Gastrocnemius medialis (tissue), 4 donors: Measurements from ENCODE around the gene SLC25A1. TPM values are rescaled to one million over a fixed set of nuclear protein-coding genes. Genes with fewer than 3 reads are reported as not detected.
"Not testable (repeated sequence)": the region's sequence is repeated elsewhere in the genome, so short reads cannot be mapped to it uniquely, and the experiment has no call there.

Experiments used
- ATAC-seq, 2 donors: fragments of 150-250 bp; one replicate each; pipeline ENCODE4 v1.9.1; 2016
- DNase-seq, 2 donors: peaks; one replicate each; pipeline ENCODE4 v3.0.0-alpha.2; 2019
- H3K27ac ChIP-seq, 4 donors: fragments of 200-600 bp; sonication (generic); 1 replicate in 1 of 4; 2 replicates in 3 of 4; pipeline ENCODE4 v1.5.1; 2016 to 2018; ENCODE audit warnings: mild to moderate bottlenecking in 2 of 4, moderate library complexity in 1 of 4
- H3K27me3 ChIP-seq, 3 donors: fragments of 200-600 bp; sonication (generic) in 2 of 3; 1 replicate in 1 of 3; 2 replicates in 2 of 3; pipeline versions ENCODE4 v1.5.1 to v1.6.0; 2016 to 2019; ENCODE audit warnings: mild to moderate bottlenecking in 1 of 3, moderate library complexity in 1 of 3
- H3K36me3 ChIP-seq, 2 donors: fragments of 200-600 bp; sonication (generic) in 1 of 2; one replicate each; pipeline ENCODE4 v1.5.1; 2017 to 2018
- H3K4me1 ChIP-seq, 2 donors: fragments of 200-600 bp; sonication (generic) in 1 of 2; one replicate each; pipeline ENCODE4 v1.5.1; 2016 to 2017; ENCODE audit warnings: mild to moderate bottlenecking in 2 of 2
- H3K4me3 ChIP-seq, 4 donors: fragments of 200-600 bp; sonication (generic) in 3 of 4; 1 replicate in 1 of 4; 2 replicates in 3 of 4; pipeline ENCODE4 v1.5.1; 2016 to 2019; ENCODE audit warnings: mild to moderate bottlenecking in 2 of 4
- H3K9me3 ChIP-seq, 3 donors: fragments of 200-600 bp; sonication (generic) in 2 of 3; 1 replicate in 1 of 3; 2 replicates in 2 of 3; pipeline ENCODE4 v1.5.1; 2016 to 2019
- POLR2A ChIP-seq, 2 donors: fragments of 450-650 bp; IDR thresholded peaks; one replicate each; pipeline ENCODE4 v1.6.1; 2017; ENCODE audit warnings: antibody characterized with exemption in 2 of 2, mild to moderate bottlenecking in 2 of 2, moderate library complexity in 2 of 2
- in situ Hi-C, 4 donors: fragments of 200-750 bp; cut with MboI; loops; one replicate each; pipeline versions ENCODE4 v1.15.0 to v1.8.0; 2017; ENCODE audit warnings: low sequenced_read_pairs in 4 of 4
- intact Hi-C: fragments of 100-400 bp; cut with DNase I; formaldehyde crosslinking; loops from one replicate; pipeline ENCODE4 v1.15.1; 2023; ENCODE audit warnings: low total_unique reads
- total RNA-seq, 4 donors: library from RNA; depleted of rRNA; stranded (reverse); fragments of >200 nt; gene quantifications; one replicate each; pipeline versions ENCODE4 v1.1.0 to v1.2.3, GENCODE V29; 2016
- TF ChIP-seq, protein P1 (sequence below), 5 experiments: fragments of 450-650 bp in 3 of 5; fragments of 200-600 bp in 2 of 5; sonication (generic) in 2 of 5; IDR thresholded peaks in 4 of 5; conservative IDR thresholded peaks in 1 of 5; 1 replicate in 4 of 5; 2 replicates in 1 of 5; pipeline ENCODE4 v1.5.1; 2016 to 2019; ENCODE audit warnings: antibody characterized with exemption in 5 of 5, mild to moderate bottlenecking in 3 of 5, moderate library complexity in 3 of 5

SLC25A1 gene
- total RNA-seq, 4 donors from 2014 or later, result 10.5 to 16.6 (median 13.5) TPM

DNA sequence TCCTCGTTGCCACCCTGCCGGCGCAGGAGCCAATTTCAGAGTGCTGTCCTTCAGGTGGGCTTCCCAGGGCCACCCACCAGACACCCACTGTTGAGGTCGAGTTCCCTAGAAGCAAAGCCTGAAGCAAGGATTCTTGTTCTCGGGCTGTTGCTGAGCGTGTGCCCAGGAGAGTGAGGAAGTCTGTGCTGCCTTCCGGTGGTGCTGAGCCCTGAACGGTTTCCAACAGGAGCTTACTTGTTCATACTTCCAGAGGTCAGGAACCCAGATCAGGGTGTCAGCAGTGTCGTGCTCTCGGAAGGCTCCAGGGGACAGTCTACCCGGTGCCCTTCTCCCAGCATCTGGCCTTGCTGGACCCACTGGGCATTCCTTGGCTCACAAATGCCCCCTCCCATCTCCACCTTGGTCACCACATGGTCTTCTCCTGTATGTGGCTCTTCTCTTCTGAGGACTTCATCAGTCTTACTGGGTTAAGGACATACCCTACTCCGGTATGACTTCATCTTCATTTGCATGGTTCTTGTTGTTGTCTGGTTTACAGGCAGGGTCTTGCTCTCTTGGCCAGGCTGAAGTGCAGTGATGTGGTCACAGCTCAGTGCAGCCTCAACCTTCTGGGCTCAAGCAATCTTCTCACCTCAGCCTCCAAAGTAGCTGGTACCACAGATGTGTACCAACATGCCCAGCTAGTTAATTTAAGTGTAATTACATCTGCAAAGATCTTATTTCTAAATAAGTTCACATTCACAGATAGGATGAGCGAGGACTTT, 11.2 kb downstream of the SLC25A1 start:
- ATAC-seq (no peak), DNase-seq (no peak)
- Histone ChIP-seq H3K27ac (no peak overlapping the region), H3K4me3 (no peak overlapping the region), H3K27me3 (peaks cover 27 to 44% (median 39%) of the 10 kb centered on the region in 3 donors), H3K36me3 (no peaks in the 10 kb centered on the region), H3K4me1 (peaks cover 13 to 25% of the 10 kb centered on the region in 2 donors), H3K9me3 (no peaks in the 10 kb centered on the region)
- intact Hi-C loops, result no loop called here
- in situ Hi-C loops, result no loop called here
- no peak for TF ChIP-seq POLR2A (IDR thresholded peaks at IDR 0.05)
- TF ChIP-seq, protein P1, sequence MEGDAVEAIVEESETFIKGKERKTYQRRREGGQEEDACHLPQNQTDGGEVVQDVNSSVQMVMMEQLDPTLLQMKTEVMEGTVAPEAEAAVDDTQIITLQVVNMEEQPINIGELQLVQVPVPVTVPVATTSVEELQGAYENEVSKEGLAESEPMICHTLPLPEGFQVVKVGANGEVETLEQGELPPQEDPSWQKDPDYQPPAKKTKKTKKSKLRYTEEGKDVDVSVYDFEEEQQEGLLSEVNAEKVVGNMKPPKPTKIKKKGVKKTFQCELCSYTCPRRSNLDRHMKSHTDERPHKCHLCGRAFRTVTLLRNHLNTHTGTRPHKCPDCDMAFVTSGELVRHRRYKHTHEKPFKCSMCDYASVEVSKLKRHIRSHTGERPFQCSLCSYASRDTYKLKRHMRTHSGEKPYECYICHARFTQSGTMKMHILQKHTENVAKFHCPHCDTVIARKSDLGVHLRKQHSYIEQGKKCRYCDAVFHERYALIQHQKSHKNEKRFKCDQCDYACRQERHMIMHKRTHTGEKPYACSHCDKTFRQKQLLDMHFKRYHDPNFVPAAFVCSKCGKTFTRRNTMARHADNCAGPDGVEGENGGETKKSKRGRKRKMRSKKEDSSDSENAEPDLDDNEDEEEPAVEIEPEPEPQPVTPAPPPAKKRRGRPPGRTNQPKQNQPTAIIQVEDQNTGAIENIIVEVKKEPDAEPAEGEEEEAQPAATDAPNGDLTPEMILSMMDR (IDR thresholded peaks at IDR 0.05 in 4 of 5, conservative IDR thresholded peaks at IDR 0.05 in 1 of 5), result no peak

DNA sequence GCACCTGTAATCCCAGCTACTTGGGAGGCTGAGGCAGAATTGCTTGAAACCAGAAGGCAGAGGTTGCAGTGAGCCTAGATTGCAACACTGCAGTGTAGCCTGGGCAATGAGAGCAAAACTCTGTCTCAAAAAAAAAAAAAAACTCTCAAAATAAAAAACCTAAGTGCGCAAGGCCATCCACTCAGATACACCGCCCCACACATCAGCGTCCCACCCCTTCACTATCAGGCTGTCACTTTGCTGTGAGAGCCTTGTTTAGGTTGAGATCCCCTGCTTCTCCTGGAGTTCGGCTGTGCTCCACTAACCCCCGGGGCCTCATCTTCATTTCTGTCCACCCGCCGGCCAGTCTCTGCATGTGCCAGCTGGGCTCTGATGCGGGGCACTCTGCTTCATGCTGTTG, 12.1 kb downstream of the SLC25A1 start:
- no peaks in the 10 kb centered on the region for H3K9me3 ChIP-seq
- no peak overlapping the region for H3K4me3 ChIP-seq
- H3K36me3 ChIP-seq, result no peaks in the 10 kb centered on the region
- ATAC-seq (no peak), DNase-seq (no peak)
- H3K27me3 ChIP-seq, result peaks cover 27 to 44% (median 39%) of the 10 kb centered on the region in 3 donors
- intact Hi-C loops (no loop called here), in situ Hi-C loops (no loop called here)
- no peak for TF ChIP-seq POLR2A (IDR thresholded peaks at IDR 0.05)
- TF ChIP-seq, protein P1 (IDR thresholded peaks at IDR 0.05 in 4 of 5, conservative IDR thresholded peaks at IDR 0.05 in 1 of 5), result no peak
- peaks cover 11 to 21% of the 10 kb centered on the region in 2 donors for H3K4me1 ChIP-seq
- no peak overlapping the region for H3K27ac ChIP-seq

DNA sequence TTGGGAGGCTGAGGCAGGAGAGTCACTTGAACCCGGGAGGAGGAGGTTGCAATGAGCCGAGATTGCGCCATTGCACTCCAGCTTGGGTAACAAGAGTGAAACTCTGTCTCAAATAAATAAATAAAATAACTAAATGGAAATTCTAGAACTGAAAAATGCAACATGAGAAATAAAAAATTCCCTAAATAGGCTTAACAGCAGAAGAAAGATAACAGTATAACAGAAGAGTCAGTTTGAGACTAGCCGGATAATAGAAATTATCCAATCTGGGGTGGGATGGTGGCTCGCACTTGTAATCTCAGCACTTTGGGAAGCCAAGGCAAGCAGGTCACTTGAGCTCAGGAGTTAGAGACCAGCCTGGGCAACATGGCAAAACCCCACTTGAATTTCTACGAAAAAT, 14.1 kb downstream of the SLC25A1 start:
- Histone ChIP-seq H3K4me3 (no peak overlapping the region), H3K4me1 (peaks cover 1 to 6% of the 10 kb centered on the region in 2 donors), H3K36me3 (no peaks in the 10 kb centered on the region), H3K27ac (no peak overlapping the region), H3K27me3 (peaks cover 24 to 42% (median 39%) of the 10 kb centered on the region in 3 donors), H3K9me3 (no peaks in the 10 kb centered on the region)
- no peak for ATAC-seq
- intact Hi-C loops (no loop called here), in situ Hi-C loops (no loop called here)
- DNase-seq, result no peak
- TF ChIP-seq POLR2A (IDR thresholded peaks at IDR 0.05), result no peak

DNA sequence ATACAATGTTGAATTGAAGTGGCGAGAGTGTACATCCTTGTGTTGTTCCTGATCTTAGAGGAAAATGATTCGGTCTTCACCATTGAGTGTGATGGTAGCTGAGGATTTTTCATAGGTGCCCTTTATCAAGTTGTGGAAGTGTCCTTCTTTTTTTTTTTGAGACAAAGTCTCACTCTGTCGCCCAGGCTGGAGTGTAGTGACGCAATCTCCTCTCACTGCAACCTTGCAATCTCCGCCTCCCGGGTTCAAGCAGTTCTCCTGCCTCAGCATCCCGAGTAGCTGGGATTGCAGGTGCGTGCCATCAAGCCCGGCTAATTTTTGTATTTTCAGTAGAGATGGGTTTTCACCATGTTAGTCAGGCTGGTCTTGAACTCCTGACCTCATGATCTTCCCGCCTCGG, 19.9 kb downstream of the SLC25A1 start:
- ATAC-seq, H3K27ac ChIP-seq, H3K27me3 ChIP-seq, DNase-seq, H3K4me3 ChIP-seq, H3K36me3 ChIP-seq, intact Hi-C loops, H3K4me1 ChIP-seq, in situ Hi-C loops, H3K9me3 ChIP-seq: not testable (repeated sequence)

DNA sequence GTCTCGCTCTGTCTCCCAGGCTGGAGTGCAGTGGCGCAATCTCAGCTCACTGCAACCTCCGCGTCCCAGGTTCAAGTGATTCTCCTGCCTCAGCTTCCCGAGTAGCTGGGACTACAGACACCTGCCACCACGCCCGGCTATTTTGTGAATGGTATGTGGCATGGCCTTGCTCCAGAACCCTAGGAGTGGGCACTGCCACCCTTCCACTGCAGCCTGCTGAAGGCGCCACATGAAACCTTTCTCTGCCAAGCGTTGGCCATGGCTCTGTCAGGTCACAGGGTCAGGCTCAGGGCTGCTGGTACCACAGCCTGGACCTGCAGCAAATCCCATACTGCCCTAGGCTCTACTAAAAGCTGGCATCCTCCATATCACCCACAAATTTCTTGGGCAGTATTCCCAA, 22.4 kb downstream of the SLC25A1 start:
- DNase-seq, in situ Hi-C loops, H3K4me1 ChIP-seq, intact Hi-C loops, ATAC-seq, H3K27ac ChIP-seq, H3K4me3 ChIP-seq, H3K36me3 ChIP-seq, H3K9me3 ChIP-seq: not testable (repeated sequence)
- peaks cover 21 to 29% (median 26%) of the 10 kb centered on the region in 3 donors for H3K27me3 ChIP-seq

DNA sequence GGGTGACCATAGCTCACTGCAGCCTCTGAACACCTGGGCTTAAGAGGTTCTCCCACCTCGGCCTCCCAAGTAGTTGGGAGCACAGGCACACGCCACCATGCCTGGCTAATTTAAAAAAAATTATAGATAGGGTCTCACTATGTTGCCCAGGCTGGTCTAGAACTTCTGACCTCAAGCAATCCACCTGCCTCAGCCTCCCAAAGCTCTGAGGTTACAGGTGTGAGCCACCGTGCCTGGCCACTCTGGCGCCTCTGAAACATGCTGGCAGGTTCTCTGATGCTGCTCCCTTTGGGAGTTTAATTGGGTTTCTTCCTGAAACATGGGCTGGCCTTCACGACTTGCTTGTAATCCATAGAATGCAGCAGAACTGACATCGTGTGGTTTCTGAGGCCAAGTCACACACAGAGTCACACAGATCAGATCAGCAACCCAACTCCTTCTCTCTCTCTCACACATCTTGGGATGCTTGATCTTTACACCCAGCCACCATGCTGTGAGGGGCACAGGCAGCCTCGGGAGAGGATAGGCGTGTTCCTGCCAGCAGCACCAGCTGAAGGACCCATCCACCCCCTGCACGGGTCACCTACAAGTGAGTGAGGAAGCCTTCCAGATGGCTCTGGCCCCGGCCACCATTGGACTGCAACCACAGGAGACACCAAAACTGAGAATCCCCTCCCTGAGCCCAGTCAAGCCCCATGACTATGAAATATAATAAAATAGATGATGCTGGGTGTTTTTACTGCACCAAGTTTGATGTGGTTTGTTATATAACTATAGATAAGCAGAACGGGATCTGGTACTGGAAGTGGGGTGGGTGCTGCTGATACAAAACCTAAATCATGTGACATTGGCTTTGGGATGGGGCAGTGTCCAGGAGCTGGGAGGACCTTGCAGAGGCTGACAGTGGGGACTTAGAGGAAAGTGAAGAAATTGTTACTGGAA, 25.3 kb downstream of the SLC25A1 start:
- no peak for DNase-seq
- Histone ChIP-seq H3K36me3 (no peaks in the 10 kb centered on the region), H3K4me3 (no peak overlapping the region), H3K27ac (no peak overlapping the region), H3K9me3 (no peaks in the 10 kb centered on the region), H3K27me3 (peaks cover 43 to 51% (median 48%) of the 10 kb centered on the region in 3 donors), H3K4me1 (peaks cover 0 to 6% of the 10 kb centered on the region in 2 donors)
- TF ChIP-seq, protein P1 (IDR thresholded peaks at IDR 0.05 in 4 of 5, conservative IDR thresholded peaks at IDR 0.05 in 1 of 5), result no peak
- no peak for TF ChIP-seq POLR2A (IDR thresholded peaks at IDR 0.05)
- in situ Hi-C loops (no loop called here), intact Hi-C loops (no loop called here)
- ATAC-seq, result no peak
